A549 treated with RU486 at 1 μM for 4 hours (cell line): Measurements from ENCODE around the gene KRT17. TPM values are rescaled to one million over a fixed set of nuclear protein-coding genes. Genes with fewer than 3 reads are reported as not detected.

ENCODE experiments used
- total RNA-seq: library from RNA; stranded (reverse); fragments of 200-300 nt; extraction: Qiagen RNA extraction; gene quantifications from 5 replicates; pipeline ENCODE4 v1.2.3, GENCODE V29; 2022; ENCODE audit warnings: low read depth

KRT17 gene
- total RNA-seq = 0.54 to 0.96 TPM (median 0.90 TPM) in 5 replicates

GRCh38 chr17:41624208-41625101 is at the start of gene KRT17:
Gene KRT17 (minus strand): TSS chr17:41624575. CDS start chr17:41624509, 66 bp downstream.

GRCh38 chr17:41612376-41613160 is 11.8 kb downstream of the KRT17 start, which contains the start of gene KRT16:
Gene KRT16 (minus strand): TSS chr17:41612767. CDS start chr17:41612688, 79 bp downstream.

GRCh38 chr17:41586863-41587495 is 37.4 kb downstream of the KRT17 start, which contains the start of gene KRT14:
Gene KRT14 (minus strand): TSS chr17:41586895. CDS start chr17:41586834, 61 bp downstream.

GRCh38 chr17:41571561-41572434 is 52.6 kb downstream of the KRT17 start, which contains the start of gene KRT9:
Gene KRT9 (minus strand): TSS chr17:41572059. CDS start chr17:41571992, 67 bp downstream.

Other genes starting within 250 kb of the KRT17 start
- 0.25 to 0.43 TPM (median 0.30 TPM) in 5 replicates for gene KRT34, start 242.3 kb downstream of the KRT17 start, total RNA-seq
- gene KRT31, start 227.0 kb downstream of the KRT17 start, total RNA-seq = not detected in 5 replicates
- not detected in 5 replicates for gene KRT37, start 200.0 kb downstream of the KRT17 start, total RNA-seq
- not detected in 5 replicates for gene KRT38, start 183.6 kb downstream of the KRT17 start, total RNA-seq
- gene KRT32, start 157.2 kb downstream of the KRT17 start, total RNA-seq = not detected in 5 replicates
- gene KRT35, start 143.4 kb downstream of the KRT17 start, total RNA-seq = not detected in 5 replicates
- not detected in 5 replicates for gene KRT36, start 134.7 kb downstream of the KRT17 start, total RNA-seq
- gene KRT13, start 119.0 kb downstream of the KRT17 start, total RNA-seq = 0.18 to 0.48 TPM (median 0.23 TPM) in 5 replicates
- gene KRT15, start 105.7 kb downstream of the KRT17 start, total RNA-seq = 3.3 to 5.3 TPM (median 4.1 TPM) in 5 replicates
- 41.7 to 61.8 TPM (median 53.4 TPM) in 5 replicates for gene KRT19, start 96.3 kb downstream of the KRT17 start, total RNA-seq
- gene KRT9, start 52.5 kb downstream of the KRT17 start, total RNA-seq = not detected in 5 replicates
- gene KRT14, start 37.7 kb downstream of the KRT17 start, total RNA-seq = 0.09 TPM in 1 of 5 replicates, not detected in the others
- 0.27 to 1.1 TPM (median 0.66 TPM) in 5 replicates for gene KRT16, start 11.8 kb downstream of the KRT17 start, total RNA-seq
- gene EIF1, start 64.3 kb upstream of the KRT17 start, total RNA-seq = 1,281 to 1,716 TPM (median 1,378 TPM) in 5 replicates
- gene GAST, start 87.8 kb upstream of the KRT17 start, total RNA-seq = 0.57 TPM in 1 of 5 replicates, not detected in the others
- 0.69 to 2.9 TPM (median 1.5 TPM) in 5 replicates for gene HAP1, start 110.1 kb upstream of the KRT17 start, total RNA-seq
- gene JUP, start 162.1 kb upstream of the KRT17 start, total RNA-seq = 81.9 to 128 TPM (median 113 TPM) in 5 replicates
- gene P3H4, start 187.4 kb upstream of the KRT17 start, total RNA-seq = 30.4 to 39.9 TPM (median 34.4 TPM) in 5 replicates
- 85.9 to 115 TPM (median 109 TPM) in 5 replicates for gene FKBP10, start 188.4 kb upstream of the KRT17 start, total RNA-seq
- gene NT5C3B, start 211.7 kb upstream of the KRT17 start, total RNA-seq = 103 to 118 TPM (median 114 TPM) in 5 replicates
- 0.08 to 0.09 TPM (median 0.08 TPM) in 3 of 5 replicates, not detected in the others for gene KLHL10, start 213.2 kb upstream of the KRT17 start, total RNA-seq
- gene KLHL11, start 240.8 kb upstream of the KRT17 start, total RNA-seq = 2.0 to 4.4 TPM (median 2.7 TPM) in 5 replicates